ENCODE results near the gene TMEM63B. TPM values are rescaled to one million over a fixed set of nuclear protein-coding genes. Genes with fewer than 3 reads are reported as not detected.

Gene TMEM63B
- total and polyA plus RNA-seq, 9 of the 15 experiments (the other 6 are each of a cell fraction or from before 2014, with no cell fraction given) = 0.14 to 39.4 (median 14.4) TPM

DNA sequence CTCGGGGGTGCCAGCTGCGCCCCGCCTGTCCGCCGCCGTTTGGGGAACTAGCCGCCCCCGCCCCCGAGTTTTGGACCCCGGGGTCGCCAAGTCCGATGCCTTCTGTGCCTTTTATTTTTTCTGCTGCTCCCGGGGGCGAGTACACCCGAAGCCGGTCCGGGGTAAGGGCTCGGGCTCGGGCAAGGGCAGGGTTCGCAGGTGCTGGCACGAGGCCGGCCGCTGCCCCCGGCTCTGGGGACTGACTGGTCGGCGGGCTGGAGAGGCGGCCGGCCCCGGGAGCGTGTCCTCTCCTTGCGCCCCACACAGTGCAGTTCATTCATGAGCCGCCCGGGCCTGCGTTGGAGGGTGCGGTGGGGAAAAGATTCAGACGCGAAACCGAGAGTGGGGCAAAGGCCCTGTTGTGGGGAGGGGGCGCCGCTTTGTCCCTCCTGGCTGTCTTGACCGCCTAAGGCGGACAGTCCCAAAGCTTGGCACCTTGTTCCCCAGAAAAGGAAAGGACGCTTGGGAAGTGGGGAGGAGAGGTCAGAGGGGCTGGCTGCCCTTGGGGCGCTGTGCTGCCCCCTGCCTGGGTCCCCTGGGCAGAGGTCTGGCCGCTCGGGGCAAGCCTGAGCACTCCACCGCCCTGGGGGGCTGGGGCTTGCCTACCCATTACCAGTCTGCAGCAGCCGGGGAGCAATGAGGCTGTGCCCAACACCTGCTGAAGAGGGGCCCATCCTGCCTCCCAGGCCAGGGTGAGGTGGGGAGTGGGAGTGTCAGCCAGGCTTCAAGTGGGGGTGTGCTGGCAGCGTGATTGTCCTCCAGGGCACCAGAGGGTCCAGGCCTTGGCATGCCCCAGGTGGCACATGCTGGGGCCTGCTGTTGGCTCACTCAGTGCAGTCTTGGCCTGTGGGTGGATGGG lies 915 bp downstream of the TMEM63B start (continued):
- TF ChIP-seq TRIM25 (IDR thresholded peaks at IDR 0.05; ENCODE audit: borderline replicate concordance) (no peak), TCF7 (IDR thresholded peaks at IDR 0.05; ENCODE audit: borderline replicate concordance) (0 out of 2 replicates have a peak, but pooled peaks have one; percentile 38), HIVEP1 (CRISPR knock-in tag; IDR thresholded peaks at IDR 0.05) (no peak), ZNF398 (CRISPR knock-in tag; IDR thresholded peaks at IDR 0.05) (no peak), POLR2AphosphoS5 (IDR thresholded peaks at IDR 0.05; ENCODE audit: control insufficient read depth, insufficient read depth, low read depth, low read length) (no peak), ZNF23 (CRISPR knock-in tag; IDR thresholded peaks at IDR 0.05) (no peak), ARID4B (CRISPR knock-in tag; IDR thresholded peaks at IDR 0.05) (no peak), CREB3L1 (IDR thresholded peaks at IDR 0.05; ENCODE audit: borderline replicate concordance, low read depth) (no peak), SIN3A (IDR thresholded peaks at IDR 0.05; ENCODE audit: borderline replicate concordance in 2 of 2, control insufficient read depth in 1 of 2, low read depth in 2 of 2, low read length in 2 of 2) (0 out of 4 replicates have a peak, but pooled peaks have one; percentile 6 to 10), GTF2F1 (IDR thresholded peaks at IDR 0.05; ENCODE audit: low read depth, low read length) (no peak), CLOCK (CRISPR knock-in tag; IDR thresholded peaks at IDR 0.05; ENCODE audit: borderline replicate concordance) (no peak), SMC3 (conservative IDR thresholded peaks at IDR 0.05; ENCODE audit: insufficient read depth, low read depth, low read length) (no peak)
